ENCODE results near the gene INSIG1.

The INSIG1 gene

DNA sequence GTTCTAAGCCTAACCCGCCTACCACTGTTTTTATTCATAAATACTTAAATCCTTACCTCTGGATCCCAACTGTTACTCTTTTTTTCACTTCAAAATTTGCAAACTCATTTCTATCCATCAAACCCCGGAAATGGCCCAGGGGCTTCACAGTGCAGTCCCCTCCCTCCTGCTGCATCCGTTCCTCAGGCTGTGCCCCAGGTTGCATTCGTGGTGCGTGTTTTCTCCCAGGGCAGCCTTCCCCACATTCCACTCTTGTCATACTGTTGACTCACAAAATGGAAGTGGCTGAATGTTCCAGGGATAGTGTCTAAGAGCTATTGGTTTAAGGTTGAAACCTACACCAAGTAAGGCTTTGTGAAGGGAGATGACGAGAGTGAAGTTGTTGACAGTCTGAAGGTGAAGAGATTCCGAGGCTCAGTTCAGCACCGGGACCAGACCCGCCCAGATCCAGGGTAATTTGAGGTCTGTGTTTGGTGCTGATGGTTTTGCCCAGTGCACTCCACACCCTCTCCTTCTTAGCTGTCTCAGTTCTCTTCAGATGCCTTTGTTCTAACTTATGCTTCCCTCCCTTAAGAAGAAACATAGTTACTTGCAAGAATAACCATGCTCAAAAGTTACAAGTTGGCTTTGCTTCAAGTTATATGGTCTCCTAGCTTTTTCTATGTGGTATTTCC, 7.7 kb downstream of the INSIG1 start:
- DNase-seq, result no peak

- no peak for DNase-seq
Observed at GRCh38 chr7:155306673-155307470, 9.2 kb downstream of the INSIG1 start.

- DNase-seq, result no peak
Observed at GRCh38 chr7:155308330-155309020, 10.8 kb downstream of the INSIG1 start.

GRCh38 chr7:155309021-155309338, 11.3 kb downstream of the INSIG1 start:
- DNase-seq, result no peak

DNA sequence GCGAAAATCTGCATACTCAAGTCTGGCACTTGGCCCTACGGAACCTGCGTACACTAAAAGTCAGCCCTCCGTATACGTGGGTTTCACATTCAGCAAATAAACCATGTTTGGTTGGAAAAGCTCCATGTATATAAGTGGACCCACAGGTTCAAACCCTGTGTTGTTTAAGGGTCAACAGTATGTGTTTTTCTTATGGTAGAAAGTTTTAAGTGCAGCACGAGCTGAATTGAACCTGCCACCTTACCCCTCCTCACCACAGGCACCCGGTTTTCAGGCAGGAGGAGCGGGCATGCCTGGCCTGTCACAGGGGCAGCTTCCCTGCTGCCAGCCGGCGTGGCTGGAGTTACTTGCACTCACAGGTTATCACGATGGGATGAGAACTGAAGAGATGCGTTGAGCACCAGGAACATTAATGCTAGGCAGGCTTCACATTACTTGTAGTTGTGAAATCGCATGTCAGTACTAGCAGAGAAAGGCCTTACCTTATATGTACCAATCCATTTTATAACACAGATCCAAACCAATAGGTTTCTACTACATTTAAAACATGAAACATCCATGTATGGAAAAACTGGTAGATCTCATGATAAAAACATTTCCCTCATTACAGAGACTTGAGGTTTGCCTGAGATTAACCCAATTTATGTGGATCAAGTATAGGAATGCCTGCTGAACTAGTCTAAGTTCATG, 12.9 kb downstream of the INSIG1 start:
- no peak for DNase-seq

DNA sequence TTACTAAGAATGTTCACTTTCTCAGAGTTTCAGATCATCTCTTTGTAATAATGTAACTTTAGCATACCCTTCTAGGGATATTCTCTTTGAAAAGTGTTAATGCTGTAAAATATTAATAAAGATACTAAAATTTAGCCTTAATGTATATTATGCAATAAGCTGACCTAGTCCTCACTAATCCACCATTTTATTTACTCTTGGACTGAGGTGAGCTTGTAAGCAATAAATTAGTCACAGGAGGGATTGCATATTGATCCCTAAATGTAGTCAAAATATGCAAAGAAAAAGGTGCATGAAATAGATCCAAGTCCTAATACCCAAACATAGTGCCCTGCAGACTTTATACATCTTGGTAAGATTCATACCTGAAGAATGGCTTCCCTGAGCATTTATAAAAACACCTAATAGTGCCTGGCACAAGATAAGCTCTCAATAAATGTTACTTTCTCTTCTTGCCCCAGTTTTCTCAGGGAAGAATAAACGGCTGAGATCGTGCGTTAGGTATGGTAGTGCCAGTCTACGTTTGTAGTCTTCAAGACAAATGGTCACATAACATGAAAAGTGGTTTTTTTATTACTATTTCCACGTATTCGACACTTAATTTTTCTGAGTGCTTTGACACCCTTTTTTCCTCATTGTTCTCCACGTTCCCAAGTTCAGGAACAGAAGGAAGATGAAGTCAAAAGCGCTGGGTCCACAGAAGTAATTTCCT, 14.3 kb downstream of the INSIG1 start:
- no peak for DNase-seq

DNA sequence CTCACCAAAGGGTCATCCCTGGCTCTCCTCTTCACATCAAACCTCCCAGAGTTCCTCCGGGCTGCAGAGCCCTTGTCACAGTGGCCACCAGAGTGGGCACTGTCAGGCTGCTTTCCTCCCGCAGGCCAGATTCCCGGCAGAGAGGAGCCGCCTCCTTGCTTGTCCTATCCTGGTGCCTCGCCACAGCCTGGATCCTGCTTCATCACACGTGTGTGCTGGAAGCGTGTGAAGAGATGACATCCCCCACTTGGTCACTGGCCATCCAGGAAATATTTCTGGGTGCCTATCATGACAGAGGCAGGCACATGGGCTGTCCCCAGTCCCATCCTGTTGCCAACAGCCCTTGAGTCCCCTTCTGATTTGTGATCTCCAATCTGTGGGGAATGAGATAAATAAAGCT, 15.0 kb downstream of the INSIG1 start:
- DNase-seq, result no peak

- DNase-seq, result no peak
Observed at GRCh38 chr7:155313096-155313495, 15.4 kb downstream of the INSIG1 start.

DNA sequence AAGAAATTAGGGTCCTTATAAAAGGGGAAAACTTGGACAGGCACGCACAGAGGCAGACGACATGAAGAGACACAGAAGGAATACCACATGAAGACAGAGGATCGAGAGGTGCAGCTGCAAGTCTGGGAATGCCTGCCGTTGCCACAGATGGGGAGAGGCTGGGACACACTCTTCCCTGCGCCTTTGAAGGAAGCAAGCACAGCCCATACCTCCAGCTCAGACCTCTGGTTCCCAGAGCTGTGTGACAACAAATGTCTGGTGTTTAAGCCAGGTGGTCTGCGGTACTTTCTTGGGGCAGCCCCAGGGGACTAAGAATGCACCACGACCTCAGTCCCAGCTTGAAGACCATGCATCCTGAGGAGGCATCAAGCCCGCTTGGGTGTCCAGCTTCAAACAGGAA, 18.3 kb downstream of the INSIG1 start:
- no peak for DNase-seq

DNA sequence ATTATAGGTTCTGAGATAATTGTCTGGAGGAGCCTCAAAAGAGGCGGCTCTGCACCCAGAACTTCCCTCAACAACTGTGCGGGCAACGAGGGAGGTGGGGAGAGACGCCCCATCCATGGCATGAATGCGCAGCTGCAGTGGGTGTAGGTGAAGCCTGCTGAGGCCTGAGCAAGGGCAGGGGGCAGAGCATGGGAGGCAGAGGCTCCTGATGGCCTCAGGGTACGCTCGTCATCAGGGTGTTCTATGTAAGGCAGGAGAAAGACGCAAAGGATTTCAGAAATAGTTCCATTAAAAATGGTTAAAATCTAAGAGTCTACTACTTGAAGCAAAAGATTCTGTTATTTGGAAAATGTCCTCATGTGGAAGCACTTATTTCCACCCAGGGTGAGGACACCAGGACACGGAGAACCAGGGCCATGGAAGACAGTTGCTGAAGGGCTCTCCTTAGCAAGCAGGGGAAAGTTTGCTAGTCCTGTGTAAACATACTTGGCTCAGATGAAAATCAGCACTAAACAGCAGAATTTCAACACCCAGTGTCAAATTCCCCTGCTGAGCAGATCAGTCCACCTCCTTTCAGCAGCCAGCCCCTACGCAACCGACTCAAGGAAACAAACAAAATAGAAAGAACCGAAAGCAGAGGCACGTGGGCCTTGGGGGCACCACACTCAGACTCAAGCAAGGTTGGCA, 18.9 kb downstream of the INSIG1 start:
- DNase-seq, result no peak

- DNase-seq, result no peak
Observed at GRCh38 chr7:155317114-155317434, 19.4 kb downstream of the INSIG1 start.

DNA sequence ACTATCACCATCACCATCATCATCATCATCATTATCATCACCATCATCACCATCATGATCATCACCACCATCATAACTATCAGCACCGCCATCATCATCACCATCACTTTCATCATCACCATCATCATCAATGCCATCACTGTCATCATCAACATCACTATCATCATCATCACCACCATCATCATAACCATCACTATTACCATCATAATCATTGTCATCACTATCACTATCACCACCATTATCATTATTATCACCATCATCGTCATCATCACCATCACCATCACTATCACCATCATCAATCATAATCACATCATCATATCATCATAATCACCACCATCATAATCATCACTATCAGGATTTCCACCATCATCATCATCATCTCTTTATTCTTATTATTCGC, 20.6 kb downstream of the INSIG1 start:
- no peak for DNase-seq

GRCh38 chr7:155322530-155322929, 24.9 kb downstream of the INSIG1 start:
- DNase-seq, result no peak

GRCh38 chr7:155323001-155323638, 25.4 kb downstream of the INSIG1 start:
- no peak for DNase-seq

DNA sequence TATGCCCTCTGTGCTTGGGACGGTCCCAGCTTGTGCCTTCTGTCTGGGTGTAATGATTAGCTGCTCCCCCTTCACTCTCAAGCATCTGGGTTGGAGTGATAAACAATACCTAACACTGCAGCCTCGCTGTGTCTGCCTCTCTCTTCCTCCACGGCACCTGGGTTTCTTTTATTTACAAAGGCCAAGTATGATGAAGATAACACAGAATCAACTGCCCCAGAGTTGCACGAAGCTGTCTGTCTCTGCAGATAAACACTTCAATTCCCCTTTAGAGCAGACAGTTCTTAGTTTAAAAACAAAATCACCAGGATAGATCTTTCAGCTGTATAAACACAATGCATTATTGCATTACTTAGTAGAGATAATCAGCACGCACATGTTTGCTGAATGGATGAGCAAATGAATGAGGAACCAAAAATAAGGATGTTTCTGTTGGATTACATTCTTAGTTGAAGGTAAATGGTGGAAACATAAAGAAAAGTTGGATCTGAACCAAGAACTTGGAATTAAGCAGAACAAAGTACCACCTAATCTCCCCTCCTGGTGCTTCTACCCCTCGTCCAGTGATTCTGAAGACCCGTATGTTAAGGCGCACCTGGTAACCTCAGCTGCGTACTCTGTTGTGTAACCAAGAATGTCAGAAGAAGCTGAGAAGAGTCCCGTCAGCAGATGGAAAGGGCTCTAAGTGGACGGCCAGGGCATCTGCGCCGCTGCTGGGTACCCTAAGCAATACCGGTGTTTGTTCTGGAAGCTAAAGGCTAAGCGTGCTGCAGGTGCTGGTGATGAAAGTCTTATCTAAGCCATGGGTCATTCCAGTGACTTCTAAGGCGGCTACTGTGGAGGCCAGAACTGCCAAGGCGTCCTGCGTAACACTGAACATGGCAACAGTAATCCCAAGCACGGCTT, 26.6 kb downstream of the INSIG1 start:
- DNase-seq, result no peak

GRCh38 chr7:155324918-155325235, 27.2 kb downstream of the INSIG1 start:
- DNase-seq, result no peak

DNA sequence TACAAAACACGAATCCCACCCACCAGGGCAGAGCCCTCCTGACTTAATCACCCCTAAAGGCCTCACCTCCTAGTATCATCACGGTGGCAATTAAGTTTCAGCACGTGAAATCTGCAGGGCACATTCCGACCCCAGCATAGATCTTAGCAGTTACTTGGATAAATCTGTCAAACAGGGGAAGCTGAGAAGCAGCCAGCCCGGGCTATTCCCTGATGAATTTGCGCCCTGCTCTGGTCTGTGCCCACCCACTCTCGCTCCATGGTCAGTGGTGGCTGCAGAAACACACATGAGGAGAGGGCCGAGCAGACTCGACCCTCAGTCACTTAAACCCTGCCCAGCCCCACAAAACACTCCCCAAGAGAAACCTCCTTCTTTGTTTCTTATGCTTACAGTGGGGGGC, 28.7 kb downstream of the INSIG1 start:
- DNase-seq, result no peak

DNA sequence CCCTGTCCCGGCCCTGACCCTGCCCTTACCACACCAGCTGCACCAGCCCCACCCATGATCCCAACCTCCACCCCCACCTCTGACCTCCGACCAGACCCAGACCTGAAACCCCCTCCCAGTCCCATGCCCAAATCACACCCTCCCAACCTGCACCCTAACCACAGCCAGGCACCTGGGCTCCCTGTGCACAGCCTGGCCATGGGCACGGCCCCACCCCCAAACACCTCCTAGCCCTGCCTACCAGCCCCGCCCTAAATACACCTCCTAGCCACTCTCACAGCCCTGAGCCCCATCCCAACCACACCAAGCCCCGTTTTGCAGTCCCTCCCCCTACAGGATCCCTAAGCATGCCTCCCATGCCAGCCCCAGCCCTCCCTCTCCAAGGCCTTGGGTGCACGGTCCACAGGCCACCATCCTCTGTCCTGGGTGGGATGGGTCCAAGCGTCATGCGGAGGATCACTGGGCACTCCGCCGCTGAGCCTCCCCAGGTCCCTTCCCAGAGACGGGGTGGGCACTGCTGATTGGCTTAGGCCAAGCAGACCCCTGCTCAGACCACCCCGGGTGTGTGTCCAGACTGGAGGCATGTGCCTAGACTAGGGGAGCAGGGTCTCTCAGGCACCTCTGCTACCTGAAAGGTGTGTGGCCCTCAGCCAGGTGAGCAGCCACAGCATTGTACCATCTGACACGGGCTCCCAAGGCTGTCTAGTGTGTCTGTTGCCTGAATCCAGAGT, 30.1 kb downstream of the INSIG1 start:
- no peak for DNase-seq

DNA sequence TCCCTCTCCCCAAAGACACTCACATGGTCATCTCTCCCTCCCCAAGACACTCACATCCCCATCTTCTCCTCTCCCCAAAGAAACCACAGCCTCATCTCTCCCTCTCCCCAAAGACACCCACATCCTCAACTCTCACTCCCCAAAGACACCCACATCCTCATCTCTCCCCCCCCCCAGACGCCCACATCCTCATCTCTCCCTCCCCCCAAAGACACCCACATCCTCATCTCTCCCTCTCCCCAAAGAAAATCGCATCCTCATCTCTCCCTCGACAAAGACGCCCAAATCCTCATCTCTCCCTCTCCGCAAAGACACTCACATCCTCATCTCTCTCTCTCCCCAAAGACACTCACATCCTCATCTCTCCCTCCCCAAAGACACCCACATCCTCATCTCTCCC, 31.5 kb downstream of the INSIG1 start:
- DNase-seq, result no peak

DNA sequence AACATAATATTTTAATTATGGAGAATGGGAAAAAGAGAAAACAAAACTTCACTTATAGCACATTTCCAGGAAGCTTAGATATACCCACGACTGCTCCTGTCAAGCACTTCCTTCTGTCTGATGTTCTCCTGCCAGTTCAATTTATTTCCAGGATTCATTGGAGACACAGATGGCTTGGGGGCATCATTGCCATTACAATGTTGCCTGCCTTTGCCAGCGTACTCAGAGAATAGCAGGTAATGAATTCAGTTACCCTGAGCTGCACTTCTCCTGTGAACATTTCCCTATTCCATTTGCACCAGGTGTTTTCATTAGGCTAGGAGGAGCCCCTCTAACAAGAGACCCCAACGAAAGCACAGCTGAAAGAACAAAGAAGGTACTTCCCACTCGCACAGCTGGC, 33.7 kb downstream of the INSIG1 start:
- DNase-seq, result no peak

Data from CD4-positive, alpha-beta T cell treated with Interferon alpha-2 for 1 hour (primary cell).